K562 (cell line): ENCODE measurements around the gene MASP1.

Experiments used
- ATF2 ChIP-seq: sonication (generic); formaldehyde crosslinking; IDR thresholded peaks from 2 replicates; pipeline ENCODE4 v1.8.1; 2022; ENCODE audit warnings: missing genetic modification reagents
- CBX3 ChIP-seq, 2 experiments: IDR thresholded peaks; 1 replicate in 1 of 2; 2 replicates in 1 of 2; pipeline ENCODE4 v1.6.1; 2012; ENCODE audit warnings: inconsistent platforms in 2 of 2, low read length in 2 of 2, borderline replicate concordance in 1 of 2, control low read depth in 1 of 2
- CTCF ChIP-seq, 3 experiments: IDR thresholded peaks in 2 of 3; conservative IDR thresholded peaks in 1 of 3; 2 replicates each; pipeline ENCODE4 v1.5.1; 2011 to 2012; ENCODE audit warnings: low read length in 3 of 3, mild to moderate bottlenecking in 3 of 3, control low read depth in 2 of 3, improper control_type of control experiment in 1 of 3, inconsistent platforms in 1 of 3, low read depth in 1 of 3, mixed read lengths in 1 of 3, moderate library complexity in 1 of 3; ENCODE audit not compliant: insufficient read depth in 2 of 3
- GTF2A2 ChIP-seq: IDR thresholded peaks from 2 replicates; pipeline ENCODE4 v1.6.1; 2016; ENCODE audit warnings: mild to moderate bottlenecking, missing genetic modification characterization, missing compliant biosample characterization
- JUNB ChIP-seq: fragments of 450-650 bp; formaldehyde crosslinking; conservative IDR thresholded peaks from 2 replicates; pipeline ENCODE4 v1.4.0; 2020; ENCODE audit warnings: mild to moderate bottlenecking
- JUND ChIP-seq, 2 experiments: IDR thresholded peaks; 2 replicates in 1 of 2; 3 replicates in 1 of 2; pipeline ENCODE4 v1.6.1; 2011; ENCODE audit warnings: borderline replicate concordance in 2 of 2, low read depth in 2 of 2, low read length in 2 of 2, improper control_type of control experiment in 1 of 2, missing biosample characterization in 1 of 2, missing genetic modification characterization in 1 of 2, missing genetic modification reagents in 1 of 2
- MEF2A ChIP-seq: IDR thresholded peaks from 2 replicates; pipeline ENCODE4 v1.6.1; 2011; ENCODE audit warnings: low read depth, mild to moderate bottlenecking, low read length, moderate library complexity; ENCODE audit not compliant: control insufficient read depth
- POLR2A ChIP-seq: fragments of 450-650 bp; conservative IDR thresholded peaks from 2 replicates; pipeline ENCODE4 v1.6.1; 2016
- PRDM10 ChIP-seq: fragments of 450-650 bp; IDR thresholded peaks from 2 replicates; pipeline ENCODE4 v1.6.1; 2018; ENCODE audit not compliant: partially characterized antibody
- RFX5 ChIP-seq: IDR thresholded peaks from 2 replicates; pipeline ENCODE4 v1.6.1; 2011; ENCODE audit warnings: low read depth, mild to moderate bottlenecking, improper control_type of control experiment, low read length
- SMAD3 ChIP-seq: fragments of 450-650 bp; formaldehyde crosslinking; conservative IDR thresholded peaks from 2 replicates; pipeline ENCODE4 v1.4.0; 2020; ENCODE audit warnings: mild to moderate bottlenecking
- ZFP30 ChIP-seq: fragments of 250-450 bp; sonication (Bioruptor Pico); IDR thresholded peaks from 2 replicates; pipeline ENCODE4 v1.8.0; 2022; ENCODE audit warnings: moderate library complexity, mild to moderate bottlenecking, inconsistent platforms, borderline replicate concordance
- ZNF146 ChIP-seq: IDR thresholded peaks from one replicate; pipeline ENCODE4 v1.6.1; 2018; ENCODE audit warnings: missing compliant biosample characterization; ENCODE audit not compliant: unreplicated experiment
- ZNF609 ChIP-seq: sonication (generic); formaldehyde crosslinking; IDR thresholded peaks from 2 replicates; pipeline ENCODE4 v1.8.1; 2023; ENCODE audit warnings: missing genetic modification reagents, mild to moderate bottlenecking, borderline replicate concordance

GRCh38 chr3:187212705-187213104 lies 78.8 kb downstream of the MASP1 start:
- no peak for TF ChIP-seq CTCF (IDR thresholded peaks at IDR 0.05 in 2 of 3, conservative IDR thresholded peaks at IDR 0.05 in 1 of 3; ENCODE audit: insufficient read depth in 2 of 3, low read depth in 1 of 3, low read length in 3 of 3)
- TF ChIP-seq PRDM10: no peak
- TF ChIP-seq POLR2A: no peak
- no peak for TF ChIP-seq JUND (IDR thresholded peaks at IDR 0.05; ENCODE audit: borderline replicate concordance, low read depth, low read length)
- no peak for TF ChIP-seq JUND (tag; IDR thresholded peaks at IDR 0.05; ENCODE audit: borderline replicate concordance, low read depth, low read length)
- TF ChIP-seq SMAD3 (CRISPR knock-in tag): no peak
- no peak for TF ChIP-seq RFX5
- no peak for TF ChIP-seq GTF2A2 (tag)
- no peak for TF ChIP-seq ZNF146 (CRISPR knock-in tag)
- TF ChIP-seq MEF2A: no peak
- no peak for TF ChIP-seq CBX3 (IDR thresholded peaks at IDR 0.05; ENCODE audit: borderline replicate concordance in 1 of 2, low read length in 2 of 2)
- no peak for TF ChIP-seq ZFP30 (CRISPR knock-in tag)
- TF ChIP-seq ATF2 (CRISPR knock-in tag): no peak
- no peak for TF ChIP-seq ZNF609
- TF ChIP-seq JUNB: no peak
